GM19397 (cell line): ENCODE results near the gene CDKL1.

Source experiments
- ATAC-seq: cut with Tn5 transposase; IDR thresholded peaks from one replicate; pipeline ENCODE4 v1.9.1; 2021; ENCODE audit warnings: mild to moderate bottlenecking, moderate library complexity; ENCODE audit not compliant: unreplicated experiment

The CDKL1 gene

DNA sequence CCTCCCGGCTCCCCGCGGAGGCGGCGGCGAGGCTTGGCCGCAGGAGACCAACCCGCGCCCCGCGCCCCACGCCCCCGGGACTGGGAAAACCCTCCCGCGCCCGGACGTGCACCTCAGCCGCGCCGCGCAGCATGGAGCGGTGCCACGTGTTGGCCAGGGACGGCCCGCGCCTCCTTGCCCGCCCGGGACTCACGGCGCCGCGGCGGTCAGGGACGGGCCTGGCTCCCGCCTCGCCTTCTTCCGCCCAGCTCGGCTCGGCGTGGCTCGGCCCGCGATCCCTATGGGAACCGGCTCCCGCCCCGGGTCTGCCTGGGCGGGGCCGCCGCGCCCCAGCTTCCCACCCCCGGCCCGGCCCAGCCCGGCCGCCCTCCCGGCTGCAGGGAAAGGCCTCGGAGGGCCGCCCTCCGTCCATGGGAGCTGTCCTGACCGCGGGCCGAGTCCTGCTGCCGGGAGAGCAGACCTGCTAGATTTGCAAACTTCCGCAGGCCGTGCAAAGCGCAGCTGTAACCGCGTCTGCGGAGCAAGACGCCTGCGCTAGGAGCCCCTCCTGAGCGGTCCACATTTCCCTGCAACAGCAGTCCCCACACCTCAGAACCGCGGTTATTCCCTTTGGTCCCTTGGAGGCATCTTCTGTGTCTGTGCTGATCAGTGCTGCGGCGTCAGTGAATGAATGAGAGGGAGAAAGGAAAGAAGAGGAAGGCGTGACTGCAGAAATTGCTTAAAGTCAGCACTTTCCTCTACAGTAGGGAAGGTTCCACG lies at the start of gene CDKL1:
Gene CDKL1 (minus strand): TSS at position 251 of the 759 bp plus-strand sequence. CDS start 1,013 bp downstream, outside the sequence.
- peak; percentile 64 for ATAC-seq

DNA sequence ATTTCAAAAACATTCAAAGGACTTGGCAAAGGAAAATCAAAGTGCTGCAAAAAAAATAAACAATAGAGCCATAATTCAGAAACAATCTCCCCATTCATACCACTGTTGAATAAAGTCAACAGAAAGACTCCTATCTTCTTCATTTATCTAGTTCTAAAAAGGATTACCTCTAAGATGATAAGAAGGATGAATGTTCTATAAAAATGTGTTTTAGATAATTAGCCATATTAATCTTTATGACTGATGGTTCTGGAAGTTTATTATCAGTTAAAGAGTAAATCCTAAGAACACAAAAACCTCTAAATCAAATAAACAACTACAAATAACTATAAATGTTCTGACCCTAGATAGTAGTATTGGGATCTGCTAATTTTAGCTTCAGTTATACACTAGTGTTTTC lies 37.8 kb upstream of the CDKL1 start:
- ATAC-seq, result no peak

DNA sequence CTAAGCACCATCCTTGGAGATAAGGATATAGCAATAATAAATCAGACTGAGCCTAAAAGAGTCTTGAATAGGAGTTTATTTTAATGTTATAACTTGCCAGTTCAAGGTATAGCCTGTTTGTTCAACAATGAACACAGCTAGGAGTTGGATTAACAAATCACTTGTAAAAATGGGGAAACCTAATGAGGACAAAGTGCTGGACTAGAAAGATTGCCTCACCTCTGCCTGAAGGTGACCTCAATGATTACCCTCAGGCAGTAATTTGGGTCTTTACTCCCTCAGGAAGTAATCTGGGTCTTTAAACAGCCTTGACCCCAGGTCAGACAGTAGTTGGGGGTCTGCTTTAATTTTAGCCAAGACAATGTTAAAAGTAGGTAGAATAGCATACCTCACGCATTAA lies 35.5 kb upstream of the CDKL1 start:
- no peak for ATAC-seq

DNA sequence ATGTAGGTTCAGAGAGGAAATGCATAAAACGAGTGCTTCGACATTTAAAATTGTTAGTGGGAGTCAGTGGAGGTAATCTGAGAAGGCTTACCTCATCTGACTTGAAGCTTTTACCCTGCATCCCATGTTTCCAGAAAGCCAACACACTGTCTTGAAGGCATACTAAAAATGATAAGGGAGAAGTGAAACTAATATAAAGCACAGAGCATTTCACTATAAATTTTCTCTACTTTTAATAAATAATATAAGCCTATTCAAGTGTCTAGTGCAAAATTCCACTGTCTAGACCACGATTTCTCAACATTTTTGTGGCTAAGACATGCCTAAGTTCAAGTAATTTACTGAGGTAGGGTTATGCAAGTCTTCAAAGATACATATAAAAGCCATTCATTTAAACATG lies 29.1 kb upstream of the CDKL1 start:
- ATAC-seq, result no peak

DNA sequence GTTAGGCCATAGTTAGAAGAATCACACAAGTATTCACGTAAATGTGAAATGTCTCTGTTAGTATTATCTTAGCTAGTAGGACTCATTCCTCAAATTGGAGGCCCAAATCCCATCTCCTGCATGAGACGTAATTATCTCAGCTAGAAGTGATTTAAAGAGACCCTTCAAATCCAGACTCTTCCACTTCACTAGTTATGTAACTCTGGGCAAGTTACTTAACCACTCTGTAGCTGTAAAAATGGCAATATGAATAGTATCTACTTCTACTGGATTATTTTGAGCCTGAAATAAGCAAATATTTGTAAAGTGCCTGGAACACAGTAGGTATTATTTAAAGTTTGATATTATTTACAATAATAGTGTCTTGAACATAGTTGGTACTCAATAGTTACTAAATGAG lies 28.4 kb upstream of the CDKL1 start:
- ATAC-seq, result no peak

DNA sequence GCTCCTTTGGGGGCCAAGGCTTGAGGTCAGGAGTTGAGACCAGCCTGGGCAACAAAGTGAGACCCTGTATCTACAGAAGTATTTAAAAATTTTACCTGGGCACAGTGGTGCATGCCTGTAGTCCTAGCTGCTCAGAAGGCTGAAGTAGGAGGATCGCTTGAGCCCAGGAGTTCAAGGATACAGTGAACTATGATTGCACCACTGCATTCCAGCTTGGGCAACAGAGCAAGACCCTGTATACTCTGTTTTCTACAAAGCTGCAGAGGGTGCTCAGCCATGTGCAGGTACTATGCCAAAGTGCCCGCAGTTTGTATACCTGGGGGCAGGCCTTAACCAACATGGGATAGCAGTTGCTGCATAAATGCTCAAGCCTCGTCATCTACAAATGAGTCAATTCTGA lies 26.8 kb upstream of the CDKL1 start:
- ATAC-seq, result no peak

DNA sequence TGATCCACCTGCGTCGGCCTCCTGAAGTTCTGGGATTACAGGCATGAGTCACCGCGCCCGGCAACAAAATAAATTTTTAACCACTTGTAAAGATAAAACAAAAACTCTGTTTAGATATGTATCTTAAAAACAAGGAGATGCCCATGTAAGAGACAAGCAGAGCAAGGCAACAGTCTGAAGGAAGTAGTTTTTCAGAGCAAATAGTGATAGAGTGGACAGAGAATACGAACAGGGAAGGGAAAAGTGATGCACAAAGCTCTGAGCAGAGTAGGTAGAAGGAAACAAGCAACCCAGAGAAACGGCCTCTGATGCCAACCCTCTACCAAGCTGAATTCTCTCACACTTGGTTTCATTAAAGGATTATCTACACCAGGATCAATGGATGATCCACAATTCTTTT lies 24.8 kb upstream of the CDKL1 start:
- no peak for ATAC-seq

DNA sequence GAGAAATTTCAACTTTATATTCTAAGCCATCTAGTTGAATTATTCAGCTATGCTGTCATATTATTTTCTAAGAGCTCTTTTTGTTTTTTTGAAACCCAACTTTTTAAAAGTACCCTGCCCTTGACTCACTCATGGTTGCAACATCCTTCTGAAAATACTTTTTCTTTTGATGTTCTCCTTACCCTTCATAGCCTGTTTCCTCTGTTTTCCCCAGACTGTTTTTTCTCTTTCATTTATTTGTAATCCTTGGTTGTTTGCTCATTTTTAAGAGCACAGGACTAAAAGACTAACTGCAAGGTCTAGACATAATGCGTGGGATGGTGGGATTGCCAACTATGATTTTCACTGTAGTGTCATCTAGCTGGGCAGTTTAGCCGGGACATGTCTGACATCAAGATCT lies 21.2 kb upstream of the CDKL1 start:
- no peak for ATAC-seq

DNA sequence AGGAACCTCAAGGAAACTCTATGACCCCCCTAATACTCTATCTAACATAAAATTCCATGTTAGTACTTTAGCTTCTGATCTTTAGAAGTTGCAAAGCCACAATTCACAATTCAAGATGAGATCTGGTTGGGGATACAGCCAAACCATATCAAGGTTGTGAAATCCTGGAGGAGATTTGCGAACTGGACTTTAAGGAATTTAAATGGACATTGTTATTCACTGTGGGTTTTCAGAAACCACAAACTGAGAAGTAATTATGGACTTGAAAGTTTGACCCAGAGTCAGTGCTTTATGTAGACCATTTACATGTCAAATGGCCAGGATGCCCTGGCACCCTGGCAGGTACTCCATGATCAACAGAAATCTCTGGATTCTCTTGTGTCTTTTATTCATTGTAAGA lies 14.2 kb upstream of the CDKL1 start:
- ATAC-seq, result no peak

DNA sequence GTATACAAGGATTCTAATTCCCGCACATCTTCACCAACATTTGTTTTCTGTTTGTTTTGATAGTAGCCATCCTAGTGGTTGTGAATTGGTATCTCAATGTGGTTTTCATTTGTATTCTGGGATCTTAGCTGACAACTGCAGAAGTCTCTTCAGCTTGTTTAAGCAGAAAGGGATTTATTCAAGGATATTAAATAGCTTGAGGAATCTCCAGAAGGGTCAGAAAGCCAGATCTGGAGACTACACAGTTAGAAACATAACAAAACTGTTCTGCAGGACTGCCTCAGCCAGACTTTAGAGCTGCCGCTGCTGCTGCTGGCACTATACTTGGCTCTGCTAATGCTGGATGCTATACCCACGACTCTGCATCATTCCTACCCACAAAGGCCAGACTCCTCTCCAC lies 13.4 kb upstream of the CDKL1 start:
- no peak for ATAC-seq

DNA sequence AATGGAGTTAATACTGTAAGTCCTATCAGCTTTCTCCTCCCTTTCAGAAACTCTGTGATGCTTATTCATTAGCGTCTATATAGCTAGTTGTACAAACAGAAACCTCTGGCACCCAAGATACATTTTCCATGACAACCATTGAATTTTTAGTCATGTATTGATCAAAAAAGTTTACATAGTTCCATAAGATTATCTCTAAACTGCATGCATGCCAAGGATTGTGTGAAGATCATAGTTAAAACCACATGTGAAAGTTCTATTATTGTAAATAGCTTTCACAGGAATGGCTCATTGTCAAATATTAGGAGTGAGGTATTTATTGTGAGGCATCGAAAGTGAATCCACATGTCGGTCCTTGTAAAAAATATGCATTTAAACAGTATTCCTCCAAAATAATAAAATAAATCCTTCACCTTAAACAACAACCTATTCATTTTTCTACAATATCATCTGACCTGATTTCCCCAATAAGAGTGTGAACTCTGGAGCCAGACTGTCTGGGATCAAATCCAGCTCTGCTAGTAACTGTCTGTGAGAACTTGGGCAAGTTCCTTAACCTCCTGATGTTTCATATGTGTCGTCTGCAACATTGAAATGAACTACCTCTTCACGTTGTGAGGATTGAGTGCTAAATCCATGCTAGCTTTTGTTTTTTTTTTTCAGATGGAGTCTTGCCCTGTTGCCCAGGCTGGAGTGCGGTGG lies 10.6 kb upstream of the CDKL1 start:
- ATAC-seq, result no peak

DNA sequence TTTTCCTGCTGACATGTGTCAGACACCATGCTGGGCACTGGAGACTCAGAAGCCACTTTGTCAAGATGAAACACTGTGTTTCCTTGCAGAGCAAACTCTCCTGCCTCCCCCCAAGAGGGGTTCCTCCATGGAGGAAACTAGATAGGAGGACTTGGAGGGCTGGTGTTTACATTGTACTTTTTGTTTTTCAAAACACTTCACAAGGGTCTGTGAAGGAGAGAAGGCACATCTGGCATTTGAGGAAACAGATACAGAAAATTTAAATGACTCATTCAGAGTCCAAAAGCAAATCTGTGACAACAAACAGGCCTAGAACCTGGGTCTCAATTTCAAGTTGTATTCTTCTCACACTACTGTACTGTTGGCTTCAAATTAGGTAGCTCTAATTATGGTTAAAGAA lies 6.7 kb upstream of the CDKL1 start:
- ATAC-seq, result no peak

DNA sequence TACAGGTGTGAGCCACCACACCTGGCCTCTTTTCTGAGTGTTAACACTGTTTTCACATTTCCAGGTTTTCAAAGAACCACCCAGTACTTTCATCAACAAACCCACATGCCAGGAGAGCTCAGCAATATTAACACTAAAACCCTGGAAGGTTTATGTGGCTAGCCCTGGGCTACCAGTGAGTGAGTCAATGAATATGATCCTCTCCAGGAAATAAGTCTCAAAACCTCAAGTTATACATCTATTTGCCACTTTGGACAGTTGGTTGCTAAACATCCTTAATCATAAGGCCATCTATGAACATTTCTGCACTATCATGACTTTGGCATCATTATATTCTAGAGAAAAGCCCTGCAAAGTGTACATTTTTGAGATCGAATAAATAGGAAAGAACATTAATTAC lies 6.3 kb upstream of the CDKL1 start:
- no peak for ATAC-seq

DNA sequence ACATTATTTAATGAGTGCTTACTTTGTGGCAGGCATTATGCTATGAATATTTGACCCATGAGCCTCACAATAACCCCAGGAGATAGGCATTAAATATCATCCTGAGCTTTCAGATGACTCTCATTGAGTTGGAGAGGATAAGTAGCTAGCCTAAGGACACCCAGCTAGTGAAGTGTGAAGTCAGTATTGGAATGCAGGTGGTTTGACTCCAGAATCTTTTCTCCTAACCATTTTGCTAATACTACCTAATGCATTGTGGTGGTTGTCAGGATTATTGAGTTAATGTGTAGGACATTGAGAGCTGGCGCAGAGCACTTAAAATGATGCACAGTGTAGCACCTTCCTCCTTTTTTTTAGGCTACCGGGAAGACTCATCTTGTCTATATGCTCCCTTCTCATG lies 3.8 kb upstream of the CDKL1 start:
- no peak for ATAC-seq

DNA sequence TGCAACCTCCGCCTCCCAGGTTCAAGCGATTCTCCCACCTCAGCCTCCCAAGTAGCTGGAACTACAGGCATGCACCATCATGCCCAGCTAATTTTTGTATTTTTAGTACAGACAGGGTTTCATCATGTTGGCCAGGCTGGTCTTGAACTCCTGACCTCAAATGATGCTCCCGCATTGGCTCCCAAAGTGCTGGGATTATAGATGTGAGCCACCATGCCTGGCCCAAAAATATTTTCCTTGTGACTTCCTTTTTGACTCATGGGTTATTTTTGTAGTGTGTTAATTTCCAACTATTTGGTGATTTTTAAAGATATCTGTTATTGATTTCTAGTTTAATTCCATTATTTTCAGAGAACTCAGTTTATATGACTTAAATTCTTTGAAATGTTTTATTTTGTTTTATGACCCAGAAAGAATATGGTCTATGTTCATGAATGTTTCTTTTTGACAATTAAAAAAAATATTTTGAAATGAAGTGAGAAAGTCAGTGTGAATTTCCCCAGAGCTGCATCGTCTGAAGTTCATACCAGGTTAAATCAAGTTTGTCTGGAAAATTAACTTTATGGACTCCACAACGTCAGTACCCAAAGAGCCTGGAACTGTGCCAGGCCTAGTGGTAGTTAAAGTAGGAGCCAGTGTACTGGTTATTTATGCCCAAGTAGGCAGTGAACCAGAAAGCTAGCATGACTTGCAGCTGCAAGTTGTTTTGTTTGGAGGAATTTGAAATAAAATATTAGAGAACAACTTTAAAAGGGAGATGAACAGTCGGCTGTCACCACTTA lies 2.8 kb upstream of the CDKL1 start:
- no peak for ATAC-seq

DNA sequence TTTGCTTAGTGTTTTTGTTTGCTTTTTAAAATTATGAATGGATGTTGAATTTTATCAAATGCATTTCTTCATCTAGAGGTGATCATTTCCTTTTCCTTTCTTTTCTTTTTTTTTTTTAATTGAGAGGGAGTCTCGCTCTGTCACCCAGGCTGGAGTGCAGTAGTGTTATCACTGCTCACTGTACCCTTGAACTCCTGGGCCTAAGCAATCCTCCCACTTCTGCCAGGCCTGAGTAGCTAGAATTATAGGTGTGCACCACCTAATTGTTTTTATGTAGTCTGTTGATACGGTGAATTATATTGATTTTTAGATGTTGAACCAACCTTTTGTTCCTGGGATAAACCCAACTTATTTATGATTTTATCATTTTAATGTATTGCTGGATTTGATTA lies 1.5 kb upstream of the CDKL1 start:
- no peak for ATAC-seq

DNA sequence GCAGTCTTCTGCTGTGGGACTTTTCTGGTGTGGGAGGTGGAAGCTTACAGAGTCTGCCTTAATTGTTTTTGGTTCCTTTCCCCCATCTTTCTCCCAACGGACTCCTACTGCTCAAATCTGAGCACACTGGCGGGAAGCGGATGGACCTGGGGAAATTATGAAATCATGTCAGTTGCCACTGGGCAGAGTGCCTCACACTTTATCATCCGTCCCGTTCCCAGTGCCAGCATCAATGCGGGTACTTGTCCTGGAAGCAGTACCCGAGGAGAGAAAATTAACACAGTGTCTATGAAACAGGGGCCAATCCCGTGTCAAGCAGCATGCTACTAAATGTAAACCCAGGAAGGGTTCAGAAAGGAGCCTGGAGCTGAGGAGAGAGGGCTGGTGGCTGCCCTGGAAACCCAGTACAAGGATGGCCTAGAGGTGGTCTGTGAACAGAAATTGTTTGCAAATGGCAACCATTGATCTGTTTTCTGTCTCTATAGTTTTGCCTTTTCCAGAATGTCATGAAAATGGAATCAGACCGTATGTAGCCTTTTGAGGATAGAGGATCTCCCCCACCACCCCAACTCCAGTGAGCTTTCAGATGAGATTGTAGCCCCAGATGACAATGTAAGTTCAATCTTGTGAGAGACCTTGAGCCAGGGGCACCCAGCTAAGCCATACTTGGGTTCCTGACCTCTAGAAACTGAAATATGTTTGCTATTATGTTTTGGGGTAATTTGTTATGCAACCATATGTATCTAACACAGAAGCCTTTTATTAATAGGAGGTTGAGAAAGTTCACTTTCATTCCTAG lies 908 bp upstream of the CDKL1 start:
- ATAC-seq, result no peak

DNA sequence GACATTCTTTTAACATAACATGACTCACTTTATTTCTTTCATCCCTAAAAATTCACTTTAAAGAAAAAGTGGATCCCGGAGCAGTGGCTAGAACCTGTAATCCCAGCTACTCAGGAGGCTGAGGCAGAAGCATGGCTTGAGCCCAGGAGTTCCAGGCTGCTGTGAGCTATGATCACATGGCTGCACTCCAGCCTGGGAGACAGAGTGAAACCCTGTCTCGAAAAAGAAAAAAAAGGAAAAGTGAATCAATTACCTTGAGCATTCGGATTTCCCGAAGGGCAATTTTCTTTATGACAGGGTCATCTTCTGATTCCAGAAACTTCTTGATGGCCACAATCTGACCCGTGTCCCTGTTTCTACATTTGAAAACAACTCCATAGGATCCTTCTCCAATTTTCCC lies 1.2 kb downstream of the CDKL1 start:
- ATAC-seq, result no peak

DNA sequence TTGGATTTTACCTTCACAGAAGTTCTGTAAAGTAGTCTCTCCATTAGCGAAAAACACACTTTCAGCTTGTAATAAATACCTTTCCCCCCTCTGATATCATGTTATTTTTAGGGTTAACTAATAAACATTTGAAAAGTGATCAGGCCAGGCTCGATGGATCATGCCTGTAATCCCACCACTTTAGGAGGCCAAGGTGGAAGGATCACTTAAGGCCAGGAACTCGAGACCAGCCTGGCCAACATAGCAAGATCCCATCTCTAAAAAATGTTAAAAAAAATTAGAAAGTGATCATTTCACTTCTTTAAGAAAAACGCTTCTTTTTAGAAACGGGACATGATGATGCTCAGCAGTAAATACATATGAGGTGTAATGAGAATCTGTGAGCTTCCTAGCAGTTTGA lies 2.0 kb downstream of the CDKL1 start:
- no peak for ATAC-seq

DNA sequence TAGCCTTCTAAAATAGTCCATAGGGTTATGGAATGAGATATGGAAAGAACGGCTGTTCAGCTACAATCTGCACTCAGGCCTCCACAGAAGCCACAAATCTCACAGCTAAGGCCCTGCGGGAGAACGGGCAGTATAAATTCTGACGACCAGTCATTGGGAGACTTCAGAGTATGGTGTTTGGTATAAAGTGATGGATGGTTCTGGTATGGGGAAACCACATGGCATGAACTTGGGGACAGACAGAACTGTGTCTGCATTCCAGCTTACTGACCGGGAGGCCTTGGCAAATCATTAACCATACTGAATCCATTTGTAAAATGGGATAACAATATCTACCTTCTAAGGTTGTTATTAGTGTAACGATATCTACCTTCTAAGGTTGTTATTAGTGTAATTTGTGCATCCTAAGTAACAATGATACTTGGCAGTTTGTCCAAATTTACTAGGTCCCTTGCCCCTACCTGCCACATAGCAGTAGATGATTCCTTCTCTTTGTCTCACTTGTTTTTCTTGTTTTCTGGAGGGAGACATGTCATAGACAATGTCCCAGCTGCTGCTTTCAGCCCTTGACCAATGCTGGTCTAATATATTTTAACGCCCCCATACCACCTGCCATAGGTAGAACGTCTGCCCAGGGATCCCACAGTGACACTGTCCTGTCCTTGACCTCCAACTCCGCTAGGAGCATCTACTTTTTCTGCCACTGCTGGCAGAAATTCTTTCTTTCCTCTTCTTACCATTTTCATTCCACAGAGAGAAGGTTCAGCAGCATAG lies 6.8 kb downstream of the CDKL1 start:
- ATAC-seq, result no peak
